VCaP (cell line): ENCODE measurements around the gene C22orf42.
A peak's percentile ranks its signal among the peaks of the same experiment; 100 is the strongest.

Experiments
- H3K27ac ChIP-seq: fragments of 450-650 bp; 2 replicates; pipeline ENCODE4 v1.5.1; 2017
- CTCF ChIP-seq: fragments of 450-650 bp; conservative IDR thresholded peaks from 2 replicates; pipeline ENCODE4 v1.5.1; 2017; ENCODE audit warnings: mild to moderate bottlenecking, moderate library complexity

C22orf42 gene, protein sequence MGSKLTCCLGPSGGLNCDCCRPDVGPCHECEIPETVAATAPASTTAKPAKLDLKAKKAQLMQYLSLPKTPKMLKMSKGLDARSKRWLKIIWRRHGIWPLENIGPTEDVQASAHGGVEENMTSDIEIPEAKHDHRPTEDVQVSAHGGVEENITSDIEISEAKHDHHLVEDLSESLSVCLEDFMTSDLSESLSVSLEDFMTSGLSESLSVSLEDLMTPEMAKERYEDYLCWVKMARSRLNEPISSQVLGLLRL

GRCh38 chr22:32158712-32159533 lies at the start of gene C22orf42:
Gene C22orf42 (minus strand): TSS chr22:32159303. CDS start chr22:32159215, 88 bp downstream.
- no peak for TF ChIP-seq CTCF

DNA sequence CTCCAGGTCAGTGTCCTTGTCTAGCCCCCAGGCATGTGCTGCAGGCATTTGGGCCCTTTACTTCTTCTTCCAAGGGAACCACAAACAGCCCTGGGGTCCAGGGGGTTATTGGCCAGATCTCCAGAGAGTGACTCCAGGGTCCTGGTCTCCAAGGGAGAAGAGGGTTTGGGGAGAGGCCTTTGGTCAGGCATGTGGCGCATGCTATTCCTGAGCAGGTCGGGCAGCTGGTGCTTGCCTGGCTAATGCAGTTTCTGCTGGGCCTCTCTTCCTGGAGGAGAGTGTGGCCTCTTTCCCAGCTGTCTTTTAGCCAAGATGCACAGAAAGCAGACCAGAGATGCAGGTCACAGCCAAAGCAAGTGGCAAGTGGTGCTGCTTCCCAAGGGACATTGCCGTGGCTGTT lies 49.6 kb upstream of the C22orf42 start:
- H3K27ac ChIP-seq, result no peak overlapping the region
- no peak for TF ChIP-seq CTCF

More at GRCh38 chr22:32158712-32159533, at the start of gene C22orf42:
- H3K27ac ChIP-seq, result no peak within 1 kb of the TSS

- TF ChIP-seq CTCF, result no peak
- H3K27ac ChIP-seq, result no peak overlapping the region
Measured at GRCh38 chr22:32207971-32208480, 48.9 kb upstream of the C22orf42 start.

DNA sequence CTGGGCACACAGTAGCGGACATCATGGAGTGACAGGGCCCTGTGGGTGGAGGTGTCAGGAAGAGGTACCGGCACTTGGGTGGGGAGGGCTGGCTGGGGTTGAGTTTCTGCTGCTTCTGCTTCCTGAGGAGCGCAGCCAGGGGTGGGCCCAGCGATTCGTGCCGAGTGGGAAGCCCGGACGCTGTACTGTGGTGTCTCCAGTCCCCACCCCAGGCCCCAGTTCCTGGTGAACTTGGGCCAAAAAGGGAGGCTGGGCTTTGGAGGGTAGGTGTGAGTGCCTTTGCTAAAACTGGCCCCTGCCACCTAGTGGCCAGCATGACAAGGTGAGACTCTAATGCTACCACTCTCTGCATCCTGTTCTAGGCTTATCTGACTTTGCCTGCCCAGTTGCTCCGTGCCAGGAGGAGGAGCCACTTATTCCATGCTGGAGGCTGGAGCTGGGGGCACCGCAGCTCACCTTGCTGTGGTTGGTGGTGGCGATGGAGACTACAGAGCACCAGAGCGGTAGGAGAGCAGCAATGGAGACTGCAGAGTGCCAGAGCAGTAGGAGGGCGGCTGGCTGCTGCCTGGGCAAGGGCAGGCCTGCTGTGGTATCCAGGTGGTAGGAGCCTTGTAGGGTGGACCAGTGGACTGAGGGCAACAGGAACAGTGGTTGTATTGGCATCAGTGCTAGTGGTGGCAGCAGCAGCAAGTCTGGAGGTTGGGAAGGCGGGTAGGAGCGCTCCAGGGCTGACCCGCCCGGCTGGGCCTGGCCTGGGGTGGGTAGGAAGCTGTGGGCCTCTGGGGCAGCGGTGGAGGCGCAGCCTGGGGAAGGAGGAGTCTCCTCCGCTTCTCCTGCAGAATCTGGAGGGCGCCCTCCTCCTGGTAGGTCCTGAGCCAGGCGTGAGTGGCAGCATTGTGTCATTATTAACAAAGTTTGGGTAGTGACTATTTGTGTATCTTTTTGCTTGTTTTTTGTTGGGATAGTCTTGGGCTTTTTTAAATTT lies 48.0 kb upstream of the C22orf42 start:
- H3K27ac ChIP-seq, result peak overlapping the region; percentile 88
- TF ChIP-seq CTCF, result peak; percentile 84

DNA sequence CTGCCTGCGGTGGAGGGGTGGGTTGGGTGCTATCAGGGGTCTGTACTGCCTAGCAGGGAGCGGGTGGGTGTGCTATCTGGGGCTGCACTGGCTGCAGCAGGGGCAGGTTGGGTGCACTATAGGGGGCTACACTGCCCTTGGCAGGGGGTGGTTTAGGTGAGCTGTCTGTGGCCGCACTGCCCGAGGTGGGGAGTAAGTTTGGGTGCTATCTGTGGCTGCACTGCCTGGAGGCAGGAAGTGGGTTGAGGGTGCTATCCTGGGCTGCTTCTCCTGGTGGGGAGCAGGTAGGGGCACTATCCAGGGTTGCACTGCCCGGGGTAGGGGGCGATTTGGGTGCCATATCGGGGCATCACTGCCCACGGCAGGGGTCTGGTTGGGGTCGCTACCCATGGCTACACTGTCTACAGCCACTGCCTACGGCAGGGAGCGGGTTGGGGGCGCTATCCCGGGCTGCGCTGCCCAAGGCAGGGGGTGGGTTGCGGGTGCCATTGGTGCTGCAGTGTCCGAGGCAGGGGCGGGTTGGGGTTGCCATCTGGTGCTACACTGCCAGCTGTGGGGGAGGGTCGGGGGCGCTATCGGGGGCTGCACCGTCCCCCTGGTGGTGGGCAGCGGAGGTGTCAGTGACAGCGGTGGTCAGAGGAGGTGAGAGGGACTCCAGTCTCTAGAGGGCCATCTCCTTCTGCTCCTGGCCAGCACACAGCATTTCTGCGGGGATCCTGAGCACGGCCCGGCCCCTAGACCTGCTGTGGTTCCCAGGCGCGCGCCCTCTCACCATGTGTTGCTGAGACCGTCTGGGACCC lies 47.1 kb upstream of the C22orf42 start:
- no peak for TF ChIP-seq CTCF
- H3K27ac ChIP-seq, result peak overlapping the region; percentile 88

DNA sequence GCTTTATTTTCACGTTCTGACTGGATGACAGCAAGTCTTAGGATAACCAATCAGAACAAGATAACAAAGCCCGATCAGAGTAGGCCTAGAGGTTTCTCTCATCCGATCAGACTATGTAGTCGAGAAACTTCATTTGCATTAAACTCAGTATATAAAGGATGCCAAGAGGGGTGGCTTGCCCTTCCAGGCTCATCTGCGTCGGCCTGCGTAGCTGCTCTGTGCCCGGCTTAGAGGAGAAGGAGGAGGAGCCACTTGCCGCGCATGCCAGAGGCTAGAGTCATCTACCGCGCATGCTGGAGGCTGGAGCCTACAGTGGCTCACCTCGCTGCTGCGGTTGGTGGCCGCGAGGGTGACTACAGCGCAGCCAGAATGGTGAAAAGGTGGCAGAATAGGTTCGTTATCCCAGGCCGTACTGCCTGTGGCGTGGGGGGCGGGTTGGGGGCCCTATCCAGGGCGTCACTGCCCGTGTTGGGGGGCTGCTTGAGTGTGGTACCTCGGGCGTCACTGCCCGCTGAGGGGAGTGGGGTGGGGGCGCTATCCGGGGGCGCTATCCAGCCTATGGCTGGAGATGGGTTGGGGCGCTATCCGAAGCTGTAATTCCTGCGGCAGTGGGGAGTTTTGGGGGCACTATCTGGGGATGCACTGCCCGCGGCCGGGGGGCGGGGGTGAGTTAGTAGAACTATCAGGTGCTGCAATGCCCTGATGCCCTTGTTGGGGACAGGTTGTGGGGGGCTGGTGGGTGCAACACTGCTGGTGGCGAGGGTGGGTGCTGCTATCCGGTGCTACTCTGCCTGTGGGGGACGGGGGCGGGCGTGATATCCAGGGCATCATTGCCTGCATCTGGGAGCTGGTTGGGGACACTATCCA lies 46.0 kb upstream of the C22orf42 start, which contains the start of gene RFPL2:
RFPL2 (minus strand) TSS at position 218 of the 867 bp plus-strand sequence. CDS start 2,622 bp downstream, outside the sequence.
- H3K27ac ChIP-seq, result peak within 1 kb of the TSS; percentile 88
- peak; percentile 10; the same call in 1 of the 2 replicates for TF ChIP-seq CTCF
